MM.1S (cell line): Measurements from ENCODE around the gene TRIM71.

Experiments
- EZH2 ChIP-seq: fragments of 300-600 bp; sonication (generic); optimal IDR thresholded peaks from 2 replicates; pipeline ENCODE3; 2017; ENCODE audit warnings: low read depth, mild to moderate bottlenecking, antibody characterized with exemption, low read length, mixed read lengths
- TF ChIP-seq, protein P1 (sequence below): fragments of 300-600 bp; sonication (generic); IDR thresholded peaks from 2 replicates; pipeline ENCODE4 v1.5.1; 2016; ENCODE audit warnings: antibody characterized with exemption, low read length, mixed read lengths

DNA sequence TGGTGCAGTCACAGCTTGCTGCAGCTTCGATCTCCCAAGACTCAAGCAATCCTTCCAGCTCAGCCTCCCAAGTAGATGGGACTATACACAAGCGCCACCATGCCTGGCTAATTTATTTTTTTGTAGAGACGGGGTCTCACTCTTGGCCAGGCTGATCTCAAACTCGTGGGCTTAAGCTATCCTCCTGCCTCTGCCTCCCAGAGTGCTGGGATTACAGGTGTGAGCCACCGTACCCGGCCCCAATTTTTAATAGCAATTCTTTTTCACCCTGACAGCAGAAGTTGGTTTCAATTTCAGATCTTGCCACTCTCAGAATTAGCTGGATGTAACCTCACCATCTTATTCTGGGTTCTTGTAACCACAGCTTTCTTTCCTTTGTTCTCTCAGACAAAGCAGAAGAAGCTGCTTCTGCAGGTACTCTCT is 64.8 kb downstream of the TRIM71 start:
- TF ChIP-seq, protein P1, sequence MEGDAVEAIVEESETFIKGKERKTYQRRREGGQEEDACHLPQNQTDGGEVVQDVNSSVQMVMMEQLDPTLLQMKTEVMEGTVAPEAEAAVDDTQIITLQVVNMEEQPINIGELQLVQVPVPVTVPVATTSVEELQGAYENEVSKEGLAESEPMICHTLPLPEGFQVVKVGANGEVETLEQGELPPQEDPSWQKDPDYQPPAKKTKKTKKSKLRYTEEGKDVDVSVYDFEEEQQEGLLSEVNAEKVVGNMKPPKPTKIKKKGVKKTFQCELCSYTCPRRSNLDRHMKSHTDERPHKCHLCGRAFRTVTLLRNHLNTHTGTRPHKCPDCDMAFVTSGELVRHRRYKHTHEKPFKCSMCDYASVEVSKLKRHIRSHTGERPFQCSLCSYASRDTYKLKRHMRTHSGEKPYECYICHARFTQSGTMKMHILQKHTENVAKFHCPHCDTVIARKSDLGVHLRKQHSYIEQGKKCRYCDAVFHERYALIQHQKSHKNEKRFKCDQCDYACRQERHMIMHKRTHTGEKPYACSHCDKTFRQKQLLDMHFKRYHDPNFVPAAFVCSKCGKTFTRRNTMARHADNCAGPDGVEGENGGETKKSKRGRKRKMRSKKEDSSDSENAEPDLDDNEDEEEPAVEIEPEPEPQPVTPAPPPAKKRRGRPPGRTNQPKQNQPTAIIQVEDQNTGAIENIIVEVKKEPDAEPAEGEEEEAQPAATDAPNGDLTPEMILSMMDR, result no peak
- TF ChIP-seq EZH2, result no peak
